ENCODE measurements around the gene LCMT1.

DNA sequence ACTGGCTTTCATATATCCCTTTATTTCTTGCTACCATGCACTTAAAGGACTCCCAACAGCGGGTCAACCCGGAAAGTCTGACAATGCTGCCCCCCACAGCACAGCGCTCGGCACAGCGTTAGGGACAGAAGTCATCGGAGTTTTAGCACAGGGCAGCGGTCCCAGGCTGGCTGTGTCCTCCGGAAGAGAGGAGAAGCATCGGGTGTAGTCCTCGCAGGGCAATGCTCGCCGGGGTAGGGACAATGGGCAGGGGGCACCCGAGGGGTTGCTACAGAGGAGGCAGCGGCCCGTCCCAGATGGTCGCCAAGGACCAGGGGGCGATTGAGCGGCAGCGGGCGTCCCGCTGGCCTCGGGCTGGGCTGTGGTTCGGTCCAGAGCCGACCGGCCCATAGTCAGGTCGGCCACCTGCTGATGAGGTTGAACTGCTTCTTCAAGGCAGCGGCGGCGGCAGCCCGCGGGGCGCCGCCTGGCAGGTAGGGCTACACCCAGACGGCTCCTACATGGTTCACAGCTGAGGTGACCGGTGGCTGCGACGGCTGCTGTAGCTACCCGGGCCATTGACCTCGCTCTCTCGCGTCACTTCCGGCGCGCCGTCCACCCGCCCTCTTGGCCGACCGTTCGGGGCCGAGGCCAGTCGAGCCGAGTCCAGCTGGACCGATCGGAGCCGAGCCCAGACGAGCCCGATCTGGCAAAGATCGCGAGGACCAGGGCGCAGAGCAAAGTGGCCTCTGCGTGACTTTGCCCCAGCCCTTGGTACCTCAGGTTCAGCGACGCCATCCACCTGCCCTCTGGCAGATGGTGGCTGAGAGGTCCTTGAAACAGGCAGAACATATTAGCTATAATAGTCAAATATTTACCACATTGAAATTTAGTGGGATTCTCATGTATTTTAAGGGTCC lies 4.7 kb upstream of the LCMT1 start:
- TF ChIP-seq, protein P1, sequence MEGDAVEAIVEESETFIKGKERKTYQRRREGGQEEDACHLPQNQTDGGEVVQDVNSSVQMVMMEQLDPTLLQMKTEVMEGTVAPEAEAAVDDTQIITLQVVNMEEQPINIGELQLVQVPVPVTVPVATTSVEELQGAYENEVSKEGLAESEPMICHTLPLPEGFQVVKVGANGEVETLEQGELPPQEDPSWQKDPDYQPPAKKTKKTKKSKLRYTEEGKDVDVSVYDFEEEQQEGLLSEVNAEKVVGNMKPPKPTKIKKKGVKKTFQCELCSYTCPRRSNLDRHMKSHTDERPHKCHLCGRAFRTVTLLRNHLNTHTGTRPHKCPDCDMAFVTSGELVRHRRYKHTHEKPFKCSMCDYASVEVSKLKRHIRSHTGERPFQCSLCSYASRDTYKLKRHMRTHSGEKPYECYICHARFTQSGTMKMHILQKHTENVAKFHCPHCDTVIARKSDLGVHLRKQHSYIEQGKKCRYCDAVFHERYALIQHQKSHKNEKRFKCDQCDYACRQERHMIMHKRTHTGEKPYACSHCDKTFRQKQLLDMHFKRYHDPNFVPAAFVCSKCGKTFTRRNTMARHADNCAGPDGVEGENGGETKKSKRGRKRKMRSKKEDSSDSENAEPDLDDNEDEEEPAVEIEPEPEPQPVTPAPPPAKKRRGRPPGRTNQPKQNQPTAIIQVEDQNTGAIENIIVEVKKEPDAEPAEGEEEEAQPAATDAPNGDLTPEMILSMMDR (IDR thresholded peaks at IDR 0.05), result peak in 1 of 3 donors; percentile 15
- TF ChIP-seq EP300 (IDR thresholded peaks at IDR 0.05), result peak; percentile 13

Data from ovary (tissue), 3 donors.